ENCODE results near the gene SORCS3. TPM values are rescaled to one million over a fixed set of nuclear protein-coding genes. Genes with fewer than 3 reads are reported as not detected.

Gene SORCS3
- total and polyA plus RNA-seq, 2 of the 13 experiments (the other 11 are each of a cell fraction or from before 2014, with no cell fraction given) = 0.07 TPM; not detected in 1

DNA sequence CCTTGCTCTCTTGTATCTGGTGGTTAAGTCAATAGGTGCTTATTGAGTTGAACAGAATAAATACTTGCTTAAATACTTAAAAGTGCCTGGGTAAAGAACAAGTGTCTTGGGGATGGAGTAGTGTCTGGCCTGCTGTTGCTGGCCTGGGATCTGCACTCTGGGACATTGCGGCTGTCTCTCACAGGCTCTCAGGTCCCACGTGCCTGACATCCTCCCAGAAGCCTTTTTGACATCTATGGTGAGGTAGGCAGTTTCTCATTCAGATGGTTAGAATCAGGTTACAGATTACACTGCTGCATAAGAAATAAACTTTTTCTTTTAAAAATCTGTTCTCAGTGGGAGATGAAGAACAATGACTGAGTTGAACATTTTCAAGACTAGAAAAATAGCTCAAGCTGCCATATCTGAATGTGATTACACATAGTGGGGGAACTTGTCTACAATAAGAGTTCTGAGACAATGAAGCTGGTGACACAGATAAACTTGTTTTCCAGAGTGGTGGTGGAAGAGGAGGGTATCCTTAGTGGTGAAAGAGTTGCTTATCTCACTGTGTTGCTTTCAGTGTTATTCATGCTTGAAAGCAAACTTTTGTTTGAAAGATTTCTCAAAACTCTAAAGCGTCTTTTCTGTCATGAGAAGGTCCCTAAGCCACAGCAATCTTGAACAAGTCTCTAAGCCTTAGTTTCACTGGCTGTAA is 9.7 kb downstream of the SORCS3 start (continued):
- TF ChIP-seq, protein P1, sequence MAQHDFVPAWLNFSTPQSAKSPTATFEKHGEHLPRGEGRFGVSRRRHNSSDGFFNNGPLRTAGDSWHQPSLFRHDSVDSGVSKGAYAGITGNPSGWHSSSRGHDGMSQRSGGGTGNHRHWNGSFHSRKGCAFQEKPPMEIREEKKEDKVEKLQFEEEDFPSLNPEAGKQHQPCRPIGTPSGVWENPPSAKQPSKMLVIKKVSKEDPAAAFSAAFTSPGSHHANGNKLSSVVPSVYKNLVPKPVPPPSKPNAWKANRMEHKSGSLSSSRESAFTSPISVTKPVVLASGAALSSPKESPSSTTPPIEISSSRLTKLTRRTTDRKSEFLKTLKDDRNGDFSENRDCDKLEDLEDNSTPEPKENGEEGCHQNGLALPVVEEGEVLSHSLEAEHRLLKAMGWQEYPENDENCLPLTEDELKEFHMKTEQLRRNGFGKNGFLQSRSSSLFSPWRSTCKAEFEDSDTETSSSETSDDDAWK (CRISPR knock-in tag; IDR thresholded peaks at IDR 0.05) = no peak
- TF ChIP-seq TBX2 (CRISPR knock-in tag; IDR thresholded peaks at IDR 0.05; ENCODE audit: borderline replicate concordance) = no peak
- TF ChIP-seq, protein P2, sequence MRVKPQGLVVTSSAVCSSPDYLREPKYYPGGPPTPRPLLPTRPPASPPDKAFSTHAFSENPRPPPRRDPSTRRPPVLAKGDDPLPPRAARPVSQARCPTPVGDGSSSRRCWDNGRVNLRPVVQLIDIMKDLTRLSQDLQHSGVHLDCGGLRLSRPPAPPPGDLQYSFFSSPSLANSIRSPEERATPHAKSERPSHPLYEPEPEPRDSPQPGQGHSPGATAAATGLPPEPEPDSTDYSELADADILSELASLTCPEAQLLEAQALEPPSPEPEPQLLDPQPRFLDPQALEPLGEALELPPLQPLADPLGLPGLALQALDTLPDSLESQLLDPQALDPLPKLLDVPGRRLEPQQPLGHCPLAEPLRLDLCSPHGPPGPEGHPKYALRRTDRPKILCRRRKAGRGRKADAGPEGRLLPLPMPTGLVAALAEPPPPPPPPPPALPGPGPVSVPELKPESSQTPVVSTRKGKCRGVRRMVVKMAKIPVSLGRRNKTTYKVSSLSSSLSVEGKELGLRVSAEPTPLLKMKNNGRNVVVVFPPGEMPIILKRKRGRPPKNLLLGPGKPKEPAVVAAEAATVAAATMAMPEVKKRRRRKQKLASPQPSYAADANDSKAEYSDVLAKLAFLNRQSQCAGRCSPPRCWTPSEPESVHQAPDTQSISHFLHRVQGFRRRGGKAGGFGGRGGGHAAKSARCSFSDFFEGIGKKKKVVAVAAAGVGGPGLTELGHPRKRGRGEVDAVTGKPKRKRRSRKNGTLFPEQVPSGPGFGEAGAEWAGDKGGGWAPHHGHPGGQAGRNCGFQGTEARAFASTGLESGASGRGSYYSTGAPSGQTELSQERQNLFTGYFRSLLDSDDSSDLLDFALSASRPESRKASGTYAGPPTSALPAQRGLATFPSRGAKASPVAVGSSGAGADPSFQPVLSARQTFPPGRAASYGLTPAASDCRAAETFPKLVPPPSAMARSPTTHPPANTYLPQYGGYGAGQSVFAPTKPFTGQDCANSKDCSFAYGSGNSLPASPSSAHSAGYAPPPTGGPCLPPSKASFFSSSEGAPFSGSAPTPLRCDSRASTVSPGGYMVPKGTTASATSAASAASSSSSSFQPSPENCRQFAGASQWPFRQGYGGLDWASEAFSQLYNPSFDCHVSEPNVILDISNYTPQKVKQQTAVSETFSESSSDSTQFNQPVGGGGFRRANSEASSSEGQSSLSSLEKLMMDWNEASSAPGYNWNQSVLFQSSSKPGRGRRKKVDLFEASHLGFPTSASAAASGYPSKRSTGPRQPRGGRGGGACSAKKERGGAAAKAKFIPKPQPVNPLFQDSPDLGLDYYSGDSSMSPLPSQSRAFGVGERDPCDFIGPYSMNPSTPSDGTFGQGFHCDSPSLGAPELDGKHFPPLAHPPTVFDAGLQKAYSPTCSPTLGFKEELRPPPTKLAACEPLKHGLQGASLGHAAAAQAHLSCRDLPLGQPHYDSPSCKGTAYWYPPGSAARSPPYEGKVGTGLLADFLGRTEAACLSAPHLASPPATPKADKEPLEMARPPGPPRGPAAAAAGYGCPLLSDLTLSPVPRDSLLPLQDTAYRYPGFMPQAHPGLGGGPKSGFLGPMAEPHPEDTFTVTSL (CRISPR knock-in tag; IDR thresholded peaks at IDR 0.05; ENCODE audit: borderline replicate concordance) = no peak

DNA sequence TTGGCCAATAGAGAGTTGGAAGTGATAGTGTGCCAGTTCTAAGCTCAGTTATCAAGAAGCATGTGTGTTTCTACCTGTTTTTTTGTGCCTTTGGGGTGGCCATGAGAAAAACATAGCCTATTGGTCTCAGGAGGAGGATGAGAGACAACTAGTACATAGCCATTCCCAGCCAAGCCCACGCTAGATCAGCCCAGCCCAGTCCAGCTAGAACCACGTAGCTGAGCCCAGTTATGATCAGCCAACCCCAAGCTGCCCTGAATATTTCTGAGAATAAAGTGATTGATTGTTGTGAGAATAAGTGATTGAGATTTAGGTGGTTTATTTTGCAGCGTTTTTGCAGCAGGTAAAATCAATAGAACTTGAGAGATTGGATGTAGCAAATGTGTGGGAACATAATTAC is 15.9 kb downstream of the SORCS3 start:
- FAIRE-seq (no peak), DNase-seq (ENCODE audit: low spot score) (no peak), ATAC-seq (no peak)
- BruUV-seq (replicated peaks) = no TSS peak
- in situ Hi-C loops (cut with HindIII; ENCODE audit: extremely low pct_ligation_motif_present, low pct_unique_long_range_greater_than_20kb) (no loop called here), intact Hi-C loops (cut with micrococcal nuclease; ENCODE audit: unreplicated experiment) (no loop called here)
- Histone ChIP-seq H3K4me3 (replicated peaks in 1 of 3; ENCODE audit: insufficient read depth in 1 of 3, low read depth in 2 of 3, low read length in 3 of 3) (no peak overlapping the region), H2AFZ (ENCODE audit: low read length) (no peak overlapping the region), H3K79me2 (ENCODE audit: insufficient read depth, low read length) (no peaks in the 10 kb centered on the region), H3K36me3 (replicated peaks in 1 of 2; ENCODE audit: control insufficient read depth in 1 of 2, insufficient read depth in 2 of 2, low read length in 2 of 2) (no peaks in the 10 kb centered on the region), H4K20me1 (ENCODE audit: insufficient read depth, low read length) (no peaks in the 10 kb centered on the region), H3K4me1 (ENCODE audit: insufficient read depth, low read length) (no peaks in the 10 kb centered on the region), H3K27ac (ENCODE audit: extremely low read length, insufficient read depth, low read length) (no peak overlapping the region), H3K4me2 (ENCODE audit: low read depth, low read length) (no peak overlapping the region), H3K9ac (ENCODE audit: insufficient read depth, low read depth, low read length) (no peak overlapping the region), H3K27me3 (ENCODE audit: control insufficient read depth in 1 of 2, insufficient read depth in 2 of 2, low read length in 2 of 2) (no peaks in the 10 kb centered on the region; a peak in 1 of 5 replicates), H3K9me3 (ENCODE audit: low read length) (no peaks in the 10 kb centered on the region)
- ChIA-PET POLR2A (interaction anchor here (0.5 kb wide), 1 partner anchor 84 kb away, joined by 3 read pairs; no protein-coding TSS in a partner anchor), CTCF (ENCODE audit: low intra/inter-chr PET ratio, low total read pairs) (no interaction called here)
- WGBS (ENCODE audit: low lambda C conversion rate) = 3% methylated on average over 3 of the region's 3 CpGs
- TF ChIP-seq ARID2 (CRISPR knock-in tag; IDR thresholded peaks at IDR 0.05; ENCODE audit: borderline replicate concordance) (no peak), ZSCAN21 (CRISPR knock-in tag; IDR thresholded peaks at IDR 0.05; ENCODE audit: borderline replicate concordance) (no peak), NBN (conservative IDR thresholded peaks at IDR 0.05) (no peak), ZNF501 (CRISPR knock-in tag; IDR thresholded peaks at IDR 0.05) (no peak), HOXA3 (CRISPR knock-in tag; IDR thresholded peaks at IDR 0.05) (no peak), CCAR2 (optimal IDR thresholded peaks at IDR 0.05; ENCODE audit: low read depth, low read length) (no peak)

All from HepG2 (cell line).